ENCODE results near the gene BRI3BP. TPM values are rescaled to one million over a fixed set of nuclear protein-coding genes. Genes with fewer than 3 reads are reported as not detected.
A peak's percentile ranks its signal among the peaks of the same experiment; 100 is the strongest.
"Not testable (repeated sequence)": the region's sequence is repeated elsewhere in the genome, so short reads cannot be mapped to it uniquely, and the experiment has no call there.

The BRI3BP gene
- total RNA-seq, 3 donors from 2014 or later, result 23.7 to 29.8 (median 25.6) TPM

- Mint-ChIP-seq H3K4me3 (no peak overlapping the region), H3K4me1 (ENCODE audit: low read depth) (no peaks in the 10 kb centered on the region), H3K27me3 (ENCODE audit: low read depth) (no peaks in the 10 kb centered on the region), H3K36me3 (ENCODE audit: insufficient read depth) (peaks cover 6% of the 10 kb centered on the region), H3K9me3 (no peaks in the 10 kb centered on the region)
- DNase-seq (no peak), ATAC-seq (no peak)
Measured at GRCh38 chr12:125023065-125023464, 29.6 kb downstream of the BRI3BP start.

- Mint-ChIP-seq H3K27me3 (ENCODE audit: low read depth) (no peaks in the 10 kb centered on the region), H3K36me3 (ENCODE audit: insufficient read depth) (peaks cover 6% of the 10 kb centered on the region), H3K4me1 (ENCODE audit: low read depth) (no peaks in the 10 kb centered on the region), H3K9me3 (no peaks in the 10 kb centered on the region), H3K4me3 (no peak overlapping the region)
- no peak for DNase-seq
- ATAC-seq, result no peak
Measured at GRCh38 chr12:125024949-125025563, 31.6 kb downstream of the BRI3BP start.

- Mint-ChIP-seq H3K27me3 (ENCODE audit: low read depth) (no peaks in the 10 kb centered on the region), H3K4me3 (no peak overlapping the region), H3K9me3 (no peaks in the 10 kb centered on the region), H3K36me3 (ENCODE audit: insufficient read depth) (peaks cover 6% of the 10 kb centered on the region), H3K4me1 (ENCODE audit: low read depth) (no peaks in the 10 kb centered on the region)
- no peak for DNase-seq
- ATAC-seq, result no peak
Measured at GRCh38 chr12:125025606-125026235, 32.3 kb downstream of the BRI3BP start.

GRCh38 chr12:125028106-125028505 lies 34.7 kb downstream of the BRI3BP start:
- H3K4me1 Mint-ChIP-seq (ENCODE audit: low read depth), result no peaks in the 10 kb centered on the region
- H3K36me3 Mint-ChIP-seq (ENCODE audit: insufficient read depth), result peaks cover 5% of the 10 kb centered on the region
- no peak overlapping the region for H3K4me3 Mint-ChIP-seq
- DNase-seq (no peak), ATAC-seq (no peak)
- H3K27me3 Mint-ChIP-seq (ENCODE audit: low read depth), result no peaks in the 10 kb centered on the region
- H3K9me3 Mint-ChIP-seq, result no peaks in the 10 kb centered on the region

- no peak for ATAC-seq
- Mint-ChIP-seq H3K4me1 (ENCODE audit: low read depth) (no peaks in the 10 kb centered on the region), H3K27me3 (ENCODE audit: low read depth) (no peaks in the 10 kb centered on the region), H3K4me3 (no peak overlapping the region), H3K9me3 (peaks cover 1% of the 10 kb centered on the region), H3K36me3 (ENCODE audit: insufficient read depth) (peaks cover 3% of the 10 kb centered on the region)
- DNase-seq, result no peak
Measured at GRCh38 chr12:125029761-125030358, 36.4 kb downstream of the BRI3BP start.

- not testable (repeated sequence) for H3K36me3 Mint-ChIP-seq (ENCODE audit: insufficient read depth); H3K4me3 Mint-ChIP-seq; DNase-seq; H3K4me1 Mint-ChIP-seq (ENCODE audit: low read depth); H3K27me3 Mint-ChIP-seq (ENCODE audit: low read depth); ATAC-seq; H3K9me3 Mint-ChIP-seq
Measured at GRCh38 chr12:125031471-125031870, 38.0 kb downstream of the BRI3BP start.

- no peaks in the 10 kb centered on the region for H3K36me3 Mint-ChIP-seq (ENCODE audit: insufficient read depth)
- peaks cover 5% of the 10 kb centered on the region for H3K9me3 Mint-ChIP-seq
Measured at GRCh38 chr12:125032466-125033152, 39.2 kb downstream of the BRI3BP start.

GRCh38 chr12:125033288-125033687 lies 39.8 kb downstream of the BRI3BP start:
- Mint-ChIP-seq H3K4me1 (ENCODE audit: low read depth) (no peaks in the 10 kb centered on the region), H3K36me3 (ENCODE audit: insufficient read depth) (no peaks in the 10 kb centered on the region), H3K4me3 (no peak overlapping the region), H3K9me3 (peaks cover 5% of the 10 kb centered on the region), H3K27me3 (ENCODE audit: low read depth) (no peaks in the 10 kb centered on the region)
- ATAC-seq (no peak), DNase-seq (no peak)

More at GRCh38 chr12:125032466-125033152, 39.2 kb downstream of the BRI3BP start:
- no peak overlapping the region for H3K4me3 Mint-ChIP-seq
- no peaks in the 10 kb centered on the region for H3K4me1 Mint-ChIP-seq (ENCODE audit: low read depth)
- no peak for ATAC-seq
- no peak for DNase-seq
- no peaks in the 10 kb centered on the region for H3K27me3 Mint-ChIP-seq (ENCODE audit: low read depth)

- no peaks in the 10 kb centered on the region for H3K4me1 Mint-ChIP-seq (ENCODE audit: low read depth)
- ATAC-seq (no peak), DNase-seq (no peak)
- peaks cover 5% of the 10 kb centered on the region for H3K9me3 Mint-ChIP-seq
- H3K4me3 Mint-ChIP-seq, result no peak overlapping the region
- no peaks in the 10 kb centered on the region for H3K27me3 Mint-ChIP-seq (ENCODE audit: low read depth)
- no peaks in the 10 kb centered on the region for H3K36me3 Mint-ChIP-seq (ENCODE audit: insufficient read depth)
Measured at GRCh38 chr12:125038976-125039625, 45.7 kb downstream of the BRI3BP start.

GRCh38 chr12:125049093-125049458 lies 55.6 kb downstream of the BRI3BP start:
- no peaks in the 10 kb centered on the region for H3K27me3 Mint-ChIP-seq (ENCODE audit: low read depth)
- peak overlapping the region; percentile 85 for H3K4me3 Mint-ChIP-seq
- ATAC-seq, result no peak
- no peaks in the 10 kb centered on the region for H3K36me3 Mint-ChIP-seq (ENCODE audit: insufficient read depth)
- peaks cover 7% of the 10 kb centered on the region for H3K4me1 Mint-ChIP-seq (ENCODE audit: low read depth)
- H3K9me3 Mint-ChIP-seq, result no peaks in the 10 kb centered on the region
- no peak for DNase-seq

GRCh38 chr12:125050446-125050845 lies 57.0 kb downstream of the BRI3BP start:
- no peaks in the 10 kb centered on the region for H3K9me3 Mint-ChIP-seq
- no peak for ATAC-seq
- peaks cover 7% of the 10 kb centered on the region for H3K4me1 Mint-ChIP-seq (ENCODE audit: low read depth)
- no peaks in the 10 kb centered on the region for H3K36me3 Mint-ChIP-seq (ENCODE audit: insufficient read depth)
- DNase-seq, result no peak
- H3K27me3 Mint-ChIP-seq (ENCODE audit: low read depth), result no peaks in the 10 kb centered on the region
- peak overlapping the region; percentile 49 for H3K4me3 Mint-ChIP-seq

- no peaks in the 10 kb centered on the region for H3K9me3 Mint-ChIP-seq
- H3K36me3 Mint-ChIP-seq (ENCODE audit: insufficient read depth), result no peaks in the 10 kb centered on the region
- H3K27me3 Mint-ChIP-seq (ENCODE audit: low read depth), result no peaks in the 10 kb centered on the region
- no peak for ATAC-seq
- DNase-seq, result no peak
- peaks cover 7% of the 10 kb centered on the region for H3K4me1 Mint-ChIP-seq (ENCODE audit: low read depth)
- peak overlapping the region; percentile 49 for H3K4me3 Mint-ChIP-seq
Measured at GRCh38 chr12:125050868-125051267, 57.4 kb downstream of the BRI3BP start.

- H3K4me1 Mint-ChIP-seq (ENCODE audit: low read depth), result peaks cover 7% of the 10 kb centered on the region
- ATAC-seq, result no peak
- no peak for DNase-seq
- no peaks in the 10 kb centered on the region for H3K36me3 Mint-ChIP-seq (ENCODE audit: insufficient read depth)
- no peaks in the 10 kb centered on the region for H3K9me3 Mint-ChIP-seq
- no peak overlapping the region for H3K4me3 Mint-ChIP-seq
- peaks cover 18% of the 10 kb centered on the region for H3K27me3 Mint-ChIP-seq (ENCODE audit: low read depth)
Measured at GRCh38 chr12:125053821-125054220, 60.4 kb downstream of the BRI3BP start.

- no peak for DNase-seq
- Mint-ChIP-seq H3K27me3 (ENCODE audit: low read depth) (peaks cover 18% of the 10 kb centered on the region), H3K4me1 (ENCODE audit: low read depth) (no peaks in the 10 kb centered on the region), H3K9me3 (no peaks in the 10 kb centered on the region), H3K4me3 (no peak overlapping the region), H3K36me3 (ENCODE audit: insufficient read depth) (no peaks in the 10 kb centered on the region)
- ATAC-seq, result no peak
Measured at GRCh38 chr12:125055591-125055990, 62.1 kb downstream of the BRI3BP start.

Data from activated T-cell treated with anti-CD3 and anti-CD28 coated beads, Interleukin-2, amount 50 U/mL, for 4 hours (primary cell).